Measurements from ENCODE around the gene BCLAF3. TPM values are rescaled to one million over a fixed set of nuclear protein-coding genes. Genes with fewer than 3 reads are reported as not detected.

Gene BCLAF3
- total RNA-seq, 2 donors from 2014 or later: 3.0 to 4.7 TPM

DNA sequence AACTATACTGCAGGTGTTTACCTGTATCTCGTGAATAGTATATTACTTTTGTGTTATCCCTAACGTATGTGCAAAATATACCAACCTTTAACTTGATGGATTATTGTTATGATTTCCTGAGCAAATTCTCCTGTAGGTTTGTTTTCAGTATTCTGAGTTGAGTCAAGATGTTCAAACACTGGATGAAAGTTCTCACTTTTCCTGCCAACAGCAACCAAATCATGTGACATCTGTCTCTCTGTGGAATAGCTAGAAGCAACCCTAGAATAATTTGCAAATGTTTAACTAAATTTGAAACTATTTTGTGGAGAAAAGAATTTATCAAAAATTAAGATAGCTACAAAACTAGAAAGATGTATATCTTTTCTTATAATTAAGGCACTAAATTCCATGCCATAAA is 35.6 kb downstream of the BCLAF3 start:
- H3K4me1 Mint-ChIP-seq: no peaks in the 10 kb centered on the region
- H3K36me3 Mint-ChIP-seq (ENCODE audit: low read depth): peaks cover 24% of the 10 kb centered on the region
- H3K27ac Mint-ChIP-seq: no peak overlapping the region
- no peaks in the 10 kb centered on the region for H3K27me3 Mint-ChIP-seq
- no peak for ATAC-seq (replicated peaks)
- H3K4me3 Mint-ChIP-seq: no peak overlapping the region
- no peaks in the 10 kb centered on the region for H3K9me3 Mint-ChIP-seq

DNA sequence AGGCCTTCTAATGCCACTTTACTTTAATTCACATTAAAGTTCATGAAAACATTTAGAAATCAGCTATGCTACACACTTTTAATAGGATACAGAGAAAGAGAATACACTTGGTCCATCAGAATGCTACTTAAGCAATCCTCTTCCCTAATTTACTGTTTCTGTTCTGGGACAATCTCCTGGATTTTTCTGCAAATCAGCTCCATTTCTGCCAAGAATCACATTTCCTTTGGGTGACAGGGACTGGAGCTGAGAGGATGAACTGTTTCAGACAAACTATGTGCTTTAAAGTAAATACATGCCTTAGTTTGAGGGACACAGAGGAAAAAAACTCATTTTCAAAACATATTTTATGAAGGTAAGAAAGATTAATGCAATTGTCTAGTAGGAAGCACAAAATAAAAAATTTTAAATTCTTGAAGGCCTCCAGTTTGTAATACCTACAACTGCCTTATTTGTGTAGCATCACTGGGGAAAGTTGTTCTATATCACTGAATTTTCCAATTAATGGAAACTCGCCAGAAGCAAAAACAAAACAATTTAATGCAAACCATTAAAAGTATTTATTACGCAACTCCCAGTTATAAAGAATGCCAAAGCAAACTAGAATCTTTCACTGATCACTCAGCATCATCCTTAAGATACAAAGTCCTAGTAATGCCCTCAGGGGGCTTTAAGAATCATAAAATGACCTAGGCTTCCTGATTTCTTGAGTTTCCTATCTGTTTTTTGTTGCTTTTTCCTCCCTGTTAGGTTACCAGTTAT is 36.3 kb downstream of the BCLAF3 start:
- Mint-ChIP-seq H3K4me1 (no peaks in the 10 kb centered on the region), H3K4me3 (no peak overlapping the region), H3K9me3 (no peaks in the 10 kb centered on the region), H3K27me3 (no peaks in the 10 kb centered on the region), H3K27ac (no peak overlapping the region), H3K36me3 (ENCODE audit: low read depth) (peaks cover 32% of the 10 kb centered on the region)
- no peak for ATAC-seq (replicated peaks)

DNA sequence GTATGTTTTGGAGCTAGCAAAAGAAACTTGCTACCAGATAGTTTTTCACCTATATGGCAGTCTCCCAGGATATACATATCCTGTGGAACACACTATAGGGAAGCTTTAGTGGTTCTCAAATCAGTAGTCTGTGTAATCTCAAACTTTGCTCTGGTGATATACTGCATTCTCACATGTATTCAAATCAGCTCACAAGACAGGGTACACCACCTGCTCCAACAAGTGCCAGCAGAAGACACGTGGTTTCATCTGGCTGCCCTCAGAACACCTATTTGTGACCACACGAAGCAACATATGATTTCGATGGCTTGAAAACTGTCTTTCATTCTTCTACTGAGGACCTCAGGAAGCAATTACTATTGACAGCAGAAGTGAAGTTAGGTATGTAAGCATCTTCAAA is 37.7 kb downstream of the BCLAF3 start:
- Mint-ChIP-seq H3K27me3 (no peaks in the 10 kb centered on the region), H3K4me3 (no peak overlapping the region)
- no peak for ATAC-seq (replicated peaks)

DNA sequence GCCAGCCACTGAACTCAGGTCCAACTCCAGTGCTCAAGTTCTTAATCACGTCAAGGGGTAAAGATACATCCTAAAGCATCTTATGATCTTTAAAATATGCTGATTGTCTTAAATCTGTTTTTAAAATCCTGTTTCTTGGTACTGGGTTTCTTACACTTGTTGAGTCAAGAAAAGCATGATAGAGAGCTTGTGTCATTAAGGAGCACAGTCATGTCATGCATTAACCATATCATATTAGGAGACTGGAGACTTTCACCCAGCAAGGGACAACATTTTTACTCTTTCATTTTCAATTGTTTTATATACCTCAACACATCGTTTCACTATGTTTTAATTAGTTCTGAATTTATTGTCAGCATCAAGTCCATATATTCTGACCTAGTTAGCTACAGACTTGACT is 41.5 kb downstream of the BCLAF3 start:
- no peaks in the 10 kb centered on the region for H3K4me1 Mint-ChIP-seq
- H3K27ac Mint-ChIP-seq: no peak overlapping the region
- H3K27me3 Mint-ChIP-seq: no peaks in the 10 kb centered on the region
- peaks cover 55% of the 10 kb centered on the region for H3K36me3 Mint-ChIP-seq (ENCODE audit: low read depth)
- ATAC-seq (replicated peaks): peak; percentile 23
- no peaks in the 10 kb centered on the region for H3K9me3 Mint-ChIP-seq
- H3K4me3 Mint-ChIP-seq: no peak overlapping the region

More for the DNA sequence above, 37.7 kb downstream of the BCLAF3 start:
- Mint-ChIP-seq H3K36me3 (ENCODE audit: low read depth) (peaks cover 44% of the 10 kb centered on the region), H3K9me3 (no peaks in the 10 kb centered on the region), H3K27ac (no peak overlapping the region), H3K4me1 (no peaks in the 10 kb centered on the region)

DNA sequence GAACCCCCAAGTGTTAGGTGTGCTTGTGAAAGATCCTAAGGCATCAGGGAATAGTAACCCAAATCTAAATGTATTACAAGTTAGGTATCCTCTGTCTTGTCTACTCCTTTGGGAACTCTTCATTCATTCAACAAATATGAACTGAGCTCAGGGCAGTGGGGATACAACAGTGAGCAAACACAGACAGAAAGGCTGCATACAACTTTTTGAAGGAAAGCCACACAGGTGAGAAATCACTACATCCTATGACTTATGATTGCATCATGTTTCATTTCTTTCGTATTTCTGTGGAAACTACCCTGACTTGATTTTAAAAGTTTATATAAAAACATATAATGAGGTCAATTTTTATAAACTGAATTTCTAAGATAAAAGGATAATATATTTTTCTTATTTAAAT is 43.2 kb downstream of the BCLAF3 start:
- Mint-ChIP-seq H3K4me3 (no peak overlapping the region), H3K9me3 (no peaks in the 10 kb centered on the region), H3K4me1 (no peaks in the 10 kb centered on the region), H3K27me3 (no peaks in the 10 kb centered on the region), H3K36me3 (ENCODE audit: low read depth) (peaks cover 39% of the 10 kb centered on the region), H3K27ac (no peak overlapping the region)
- ATAC-seq (replicated peaks): peak; percentile 48

Other genes starting within 250 kb of the BCLAF3 start
- 10 to 100 TPM; 84.5 to 95.8 TPM for gene SH3KBP1, start 103.5 kb downstream of the BCLAF3 start, total RNA-seq
- 1 to 10 TPM in 1 of 2 donors, under 1 TPM in 1; 0.22 to 1.2 TPM for gene MAP7D2, start 125.8 kb upstream of the BCLAF3 start, total RNA-seq
- 100 to 1,000 TPM in 1 of 2 donors, 10 to 100 TPM in 1; 49.7 to 106 TPM for gene EIF1AX, start 150.8 kb upstream of the BCLAF3 start, total RNA-seq